ENCODE results near the gene EBF4.

EBF4 gene

DNA sequence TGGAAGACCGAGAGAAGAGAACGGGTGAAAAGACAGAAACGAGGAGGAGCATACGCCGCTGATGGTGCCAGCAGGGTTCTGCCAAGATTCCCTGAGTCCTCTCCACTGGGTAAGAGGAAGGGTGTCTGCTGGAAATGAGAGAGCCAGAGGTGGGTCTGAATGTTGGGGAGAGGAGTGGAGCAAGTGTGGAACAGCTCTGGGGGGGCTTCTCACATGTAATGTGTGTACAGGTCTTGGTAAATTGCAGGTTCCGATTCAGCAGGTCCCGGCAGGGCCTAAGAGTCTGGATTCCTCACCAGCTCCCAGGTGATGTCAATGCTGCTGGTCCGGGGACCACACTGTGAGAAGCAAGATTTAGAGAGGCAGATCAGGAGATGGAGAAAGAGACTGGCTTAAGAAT lies 1.5 kb upstream of the EBF4 start:
- DNase-seq (ENCODE audit: low spot score): no peak
- in situ Hi-C loops (cut with MboI; ENCODE audit: low sequenced_read_pairs, unreplicated experiment): no loop called here
- TF ChIP-seq, protein P1, sequence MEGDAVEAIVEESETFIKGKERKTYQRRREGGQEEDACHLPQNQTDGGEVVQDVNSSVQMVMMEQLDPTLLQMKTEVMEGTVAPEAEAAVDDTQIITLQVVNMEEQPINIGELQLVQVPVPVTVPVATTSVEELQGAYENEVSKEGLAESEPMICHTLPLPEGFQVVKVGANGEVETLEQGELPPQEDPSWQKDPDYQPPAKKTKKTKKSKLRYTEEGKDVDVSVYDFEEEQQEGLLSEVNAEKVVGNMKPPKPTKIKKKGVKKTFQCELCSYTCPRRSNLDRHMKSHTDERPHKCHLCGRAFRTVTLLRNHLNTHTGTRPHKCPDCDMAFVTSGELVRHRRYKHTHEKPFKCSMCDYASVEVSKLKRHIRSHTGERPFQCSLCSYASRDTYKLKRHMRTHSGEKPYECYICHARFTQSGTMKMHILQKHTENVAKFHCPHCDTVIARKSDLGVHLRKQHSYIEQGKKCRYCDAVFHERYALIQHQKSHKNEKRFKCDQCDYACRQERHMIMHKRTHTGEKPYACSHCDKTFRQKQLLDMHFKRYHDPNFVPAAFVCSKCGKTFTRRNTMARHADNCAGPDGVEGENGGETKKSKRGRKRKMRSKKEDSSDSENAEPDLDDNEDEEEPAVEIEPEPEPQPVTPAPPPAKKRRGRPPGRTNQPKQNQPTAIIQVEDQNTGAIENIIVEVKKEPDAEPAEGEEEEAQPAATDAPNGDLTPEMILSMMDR (IDR thresholded peaks at IDR 0.05; ENCODE audit: borderline replicate concordance, control extremely low read depth, extremely low read depth, insufficient read depth, missing control alignments): no peak

DNA sequence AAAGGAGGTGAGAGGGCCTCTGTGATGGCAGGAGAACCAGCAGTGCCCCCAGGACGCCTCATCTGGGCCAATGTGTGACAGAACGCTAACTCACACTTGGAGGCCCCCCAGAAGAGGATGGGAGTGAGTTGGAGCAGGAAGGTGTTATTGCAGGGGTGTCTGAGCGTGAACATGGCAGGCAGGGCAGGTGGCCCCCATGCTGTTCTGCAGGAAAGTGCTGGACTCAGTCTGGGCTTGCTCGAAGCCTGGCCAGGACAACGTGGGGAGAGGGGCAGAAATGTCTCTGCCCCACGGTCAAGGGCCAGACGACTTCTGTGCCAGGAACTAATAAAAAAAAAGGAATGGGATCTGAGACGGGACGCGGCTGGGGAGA lies 931 bp upstream of the EBF4 start:
- in situ Hi-C loops (cut with MboI; ENCODE audit: low sequenced_read_pairs, unreplicated experiment): no loop called here
- DNase-seq (ENCODE audit: low spot score): peak; percentile 28
- TF ChIP-seq, protein P1 (IDR thresholded peaks at IDR 0.05; ENCODE audit: borderline replicate concordance, control extremely low read depth, extremely low read depth, insufficient read depth, missing control alignments): no peak

DNA sequence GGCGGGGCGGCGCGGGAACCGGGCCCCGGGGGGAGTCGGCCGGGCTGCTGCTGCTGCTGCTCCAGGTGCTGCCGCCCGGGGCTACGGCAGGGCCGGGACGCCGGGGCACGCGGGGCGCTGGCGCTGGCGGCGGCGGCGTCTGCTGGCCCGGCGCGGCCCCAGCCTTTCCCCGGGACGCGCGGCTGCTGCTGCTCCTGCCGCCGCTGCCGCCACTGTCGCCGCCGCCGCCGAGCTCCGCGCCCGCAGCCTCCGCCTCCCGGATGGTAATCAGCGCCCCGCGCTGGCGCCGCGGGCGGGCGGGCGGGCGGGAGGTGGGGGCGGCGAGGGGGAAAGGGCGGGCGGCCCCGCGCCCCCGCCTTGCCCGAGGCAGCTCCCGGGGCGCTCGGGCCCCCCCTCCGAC lies 306 bp downstream of the EBF4 start:
- TF ChIP-seq, protein P1 (IDR thresholded peaks at IDR 0.05; ENCODE audit: borderline replicate concordance, control extremely low read depth, extremely low read depth, insufficient read depth, missing control alignments): no peak
- in situ Hi-C loops (cut with MboI; ENCODE audit: low sequenced_read_pairs, unreplicated experiment): no loop called here
- peak; percentile 68 for DNase-seq (ENCODE audit: low spot score)

DNA sequence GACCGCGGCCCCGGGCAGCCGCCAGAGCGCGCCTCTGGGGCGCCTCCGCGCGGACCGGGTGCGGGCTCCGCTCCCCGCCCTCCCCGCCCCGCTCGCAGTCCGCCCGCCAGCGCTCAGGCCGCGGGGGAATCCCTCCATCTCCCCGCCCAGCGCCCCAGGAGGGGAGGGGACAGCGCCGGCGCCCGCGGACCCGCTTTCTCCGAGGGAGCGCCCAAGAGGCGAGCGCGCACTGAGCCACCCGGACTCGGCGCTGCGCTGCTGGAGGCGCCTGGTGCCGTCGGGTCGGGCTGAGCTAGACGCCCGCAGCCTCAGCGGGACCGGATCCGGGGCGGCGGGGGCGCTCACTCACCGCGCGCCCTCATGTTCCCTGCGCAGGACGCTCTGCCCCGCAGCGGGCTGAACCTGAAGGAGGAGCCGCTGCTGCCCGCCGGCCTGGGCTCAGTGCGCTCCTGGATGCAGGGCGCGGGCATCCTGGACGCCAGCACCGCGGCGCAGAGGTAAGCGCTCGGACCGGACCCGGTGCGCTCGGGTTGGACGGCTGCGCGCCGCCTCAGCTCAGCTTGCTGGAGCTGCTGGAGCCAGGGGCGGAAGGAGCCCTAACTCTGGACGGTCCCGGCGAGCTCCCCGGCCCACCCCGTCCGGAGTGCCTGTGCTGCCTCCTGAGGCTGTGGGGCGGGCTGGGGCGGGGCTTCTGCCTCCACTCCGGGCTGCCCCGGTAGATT lies 867 bp downstream of the EBF4 start:
- peak; percentile 76 for DNase-seq (ENCODE audit: low spot score)

DNA sequence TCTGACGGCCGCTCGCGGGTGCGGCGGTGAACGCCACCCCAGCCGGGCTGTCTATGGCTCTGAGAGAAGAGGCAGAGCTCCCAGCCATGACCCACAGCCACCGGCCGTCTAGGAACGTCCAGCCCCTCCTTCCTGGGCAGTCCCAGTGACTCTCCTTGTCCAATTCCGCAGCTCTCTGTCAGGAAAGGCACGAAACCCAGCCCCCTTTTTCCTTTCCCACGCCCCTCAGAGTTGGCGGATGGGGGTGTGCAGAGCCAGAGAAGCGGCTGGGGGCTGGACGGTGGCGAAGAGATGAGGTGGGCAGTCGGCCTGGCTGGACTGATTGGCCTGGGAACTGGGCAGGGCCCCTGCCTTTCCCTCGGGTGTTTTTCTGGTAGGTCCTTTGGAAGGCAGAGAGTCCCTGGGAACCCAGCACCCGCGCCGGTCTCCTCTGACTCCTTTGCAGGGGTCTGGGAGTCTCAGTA lies 1.5 kb downstream of the EBF4 start:
- in situ Hi-C loops (cut with MboI; ENCODE audit: low sequenced_read_pairs, unreplicated experiment): no loop called here
- TF ChIP-seq, protein P1 (IDR thresholded peaks at IDR 0.05; ENCODE audit: borderline replicate concordance, control extremely low read depth, extremely low read depth, insufficient read depth, missing control alignments): no peak
- DNase-seq (ENCODE audit: low spot score): peak; percentile 46

More for the DNA sequence above, 867 bp downstream of the EBF4 start:
- TF ChIP-seq, protein P1 (IDR thresholded peaks at IDR 0.05; ENCODE audit: borderline replicate concordance, control extremely low read depth, extremely low read depth, insufficient read depth, missing control alignments): no peak
- in situ Hi-C loops (cut with MboI; ENCODE audit: low sequenced_read_pairs, unreplicated experiment): no loop called here

DNA sequence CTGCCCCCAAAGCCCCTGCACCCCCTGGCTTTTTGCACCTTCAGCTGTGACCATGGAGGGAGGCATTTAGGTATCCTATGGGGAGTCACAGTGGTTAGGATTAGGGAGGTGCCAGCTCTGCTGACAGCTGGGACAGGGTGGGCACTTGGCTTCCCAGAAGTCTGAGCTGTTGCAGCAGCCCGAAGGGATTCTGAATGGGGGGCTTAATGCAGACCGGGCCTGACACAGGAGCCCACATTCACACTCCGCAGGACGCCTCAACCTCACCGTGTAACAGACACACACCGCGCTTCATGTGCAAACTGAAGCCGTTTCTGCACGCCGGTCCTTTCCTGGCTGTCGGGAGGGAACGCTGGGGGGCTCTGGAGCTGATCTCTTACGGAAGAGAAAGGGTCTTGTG lies 1.9 kb downstream of the EBF4 start:
- in situ Hi-C loops (cut with MboI; ENCODE audit: low sequenced_read_pairs, unreplicated experiment): no loop called here
- TF ChIP-seq, protein P1 (IDR thresholded peaks at IDR 0.05; ENCODE audit: borderline replicate concordance, control extremely low read depth, extremely low read depth, insufficient read depth, missing control alignments): no peak
- DNase-seq (ENCODE audit: low spot score): peak; percentile 31
